DMS153 (cell line): ENCODE data around the gene FOLH1.
"Not testable (repeated sequence)": the region's sequence is repeated elsewhere in the genome, so short reads cannot be mapped to it uniquely, and the experiment has no call there.

Source experiments
- DNase-seq: peaks from one replicate; lab custom pipeline; 2025; lab: John Stamatoyannopoulos, UW

FOLH1 gene

GRCh38 chr11:49208006-49208721, at the start of gene FOLH1:
Gene FOLH1 (minus strand): TSS chr11:49208602. CDS start chr11:49208409, 193 bp downstream.
- no peak for DNase-seq

DNA sequence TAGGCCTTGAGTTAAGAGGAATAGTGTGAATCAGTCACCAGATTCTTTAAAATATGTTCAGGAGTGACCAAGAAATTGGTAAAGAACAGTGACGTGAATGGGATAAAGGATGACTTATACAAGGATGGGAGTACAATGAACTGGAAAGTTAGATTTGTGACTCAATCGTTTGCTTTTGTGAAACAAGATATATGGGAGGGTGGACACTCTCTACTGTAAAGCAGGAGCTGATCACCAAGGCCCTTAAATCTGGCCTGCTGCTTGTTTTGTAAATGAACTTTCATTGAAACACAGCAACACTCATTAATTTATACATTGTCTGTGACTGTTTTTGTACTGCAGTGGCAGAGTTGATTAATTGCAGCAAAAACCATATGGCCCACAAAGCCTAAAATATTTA, 46.7 kb upstream of the FOLH1 start:
- not testable (repeated sequence) for DNase-seq

DNA sequence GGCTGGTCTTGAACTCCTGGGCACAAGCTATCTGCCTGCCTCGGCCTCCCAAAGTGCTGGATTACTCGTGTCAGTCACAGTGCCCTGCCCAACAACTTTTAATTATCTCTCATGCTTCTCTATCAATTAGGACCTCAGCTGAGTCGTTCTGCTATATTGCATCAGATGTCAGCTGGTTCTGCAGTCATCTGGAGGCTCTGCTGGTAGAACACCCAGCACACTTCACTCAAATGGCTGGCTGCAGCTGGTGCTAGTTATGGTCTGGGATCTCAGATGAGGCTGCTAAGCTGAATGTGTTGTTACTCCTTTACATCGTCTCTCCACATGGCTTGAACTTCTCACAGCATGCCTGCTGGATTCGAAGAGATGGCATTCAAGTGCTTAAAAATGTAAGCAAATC, 42.8 kb upstream of the FOLH1 start:
- DNase-seq, result not testable (repeated sequence)

DNA sequence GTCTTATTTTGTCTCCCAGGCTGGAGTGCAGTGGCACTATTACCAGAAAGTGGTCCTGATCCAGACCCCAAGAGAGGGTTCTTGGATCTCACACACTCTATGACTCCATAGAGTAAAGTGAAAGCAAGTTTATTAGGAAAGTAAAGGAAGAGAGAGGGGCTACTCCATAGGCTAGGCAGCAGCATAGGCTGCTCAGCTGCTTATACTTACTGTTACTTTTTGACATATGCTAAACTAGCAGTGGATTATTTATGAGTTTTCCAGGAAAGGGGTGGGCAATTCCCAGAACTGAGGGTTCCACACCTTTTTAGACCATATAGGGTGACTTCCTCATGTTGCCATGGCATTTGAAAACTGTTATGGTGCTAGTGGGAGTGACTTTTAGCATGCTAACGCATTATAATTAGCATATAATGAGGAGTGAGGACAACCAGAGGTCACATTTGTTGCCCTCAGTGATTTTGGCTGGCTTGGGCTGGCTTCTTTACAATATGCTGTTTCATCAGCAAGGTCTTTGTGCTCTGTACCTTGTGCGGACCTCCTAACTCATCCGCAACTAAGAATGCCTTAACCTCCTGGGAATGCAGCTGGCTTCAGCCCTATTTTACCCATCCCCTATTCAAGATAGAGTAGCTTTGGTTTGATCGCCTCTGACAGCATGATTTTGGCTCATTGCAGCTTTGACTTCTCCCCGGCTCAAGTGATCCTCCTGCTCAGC, 42.2 kb upstream of the FOLH1 start:
- not testable (repeated sequence) for DNase-seq

DNA sequence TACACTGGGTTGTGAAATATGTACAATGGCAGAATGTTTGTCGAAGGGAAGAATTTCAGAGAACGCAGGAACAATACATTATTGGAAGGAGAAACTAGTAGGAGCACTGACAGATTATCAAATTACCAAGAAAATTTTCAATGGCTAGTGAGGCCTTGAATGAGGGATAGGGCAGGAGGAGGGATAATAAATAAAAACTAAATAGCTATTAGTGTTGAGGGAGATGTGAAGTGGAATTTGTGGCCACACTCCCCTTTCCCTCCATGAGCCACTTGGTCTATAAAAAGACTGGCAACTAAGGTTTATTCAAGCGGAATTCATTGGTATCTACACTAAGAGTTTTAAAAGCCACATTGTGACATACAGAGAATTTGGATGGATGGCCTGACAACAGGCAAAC, 41.0 kb upstream of the FOLH1 start:
- not testable (repeated sequence) for DNase-seq

DNA sequence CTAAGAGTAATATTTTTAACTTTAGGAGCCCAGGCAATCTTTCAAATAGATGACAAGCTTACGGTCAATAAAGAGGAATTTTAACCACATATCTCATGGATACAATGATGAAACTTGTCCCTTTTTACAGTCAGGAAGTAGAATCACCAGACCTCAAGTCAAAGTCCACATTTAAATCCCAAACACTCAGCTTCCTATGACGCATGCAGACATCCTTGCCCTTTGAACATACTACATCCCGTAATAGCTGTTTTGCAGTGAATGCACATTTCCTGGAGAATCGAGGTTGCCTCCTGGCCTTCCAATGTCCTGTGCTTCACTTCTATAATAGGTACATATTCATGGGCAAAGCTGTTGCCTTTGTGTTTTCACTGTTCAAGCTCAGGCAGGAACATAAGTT, 25.3 kb upstream of the FOLH1 start:
- not testable (repeated sequence) for DNase-seq

DNA sequence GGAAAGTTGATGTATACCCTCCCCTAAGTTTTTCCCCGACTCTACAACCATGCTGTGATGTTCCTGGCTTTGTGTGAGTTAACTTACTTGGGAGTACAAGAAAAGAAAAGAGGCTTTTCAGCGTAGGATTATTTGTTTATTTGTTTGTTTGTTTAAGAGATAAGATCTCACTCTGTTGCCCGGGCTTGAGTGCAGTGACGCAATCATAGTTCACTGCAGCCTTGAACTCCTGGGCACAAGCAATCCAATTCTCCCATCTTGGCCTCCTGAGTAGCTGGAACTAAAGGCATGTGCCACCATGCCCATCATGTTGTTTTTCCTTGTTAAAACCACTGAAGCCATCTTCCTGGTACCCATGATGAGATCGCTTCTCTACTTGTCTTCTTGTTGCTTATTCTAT, 24.6 kb upstream of the FOLH1 start:
- DNase-seq, result not testable (repeated sequence)

DNA sequence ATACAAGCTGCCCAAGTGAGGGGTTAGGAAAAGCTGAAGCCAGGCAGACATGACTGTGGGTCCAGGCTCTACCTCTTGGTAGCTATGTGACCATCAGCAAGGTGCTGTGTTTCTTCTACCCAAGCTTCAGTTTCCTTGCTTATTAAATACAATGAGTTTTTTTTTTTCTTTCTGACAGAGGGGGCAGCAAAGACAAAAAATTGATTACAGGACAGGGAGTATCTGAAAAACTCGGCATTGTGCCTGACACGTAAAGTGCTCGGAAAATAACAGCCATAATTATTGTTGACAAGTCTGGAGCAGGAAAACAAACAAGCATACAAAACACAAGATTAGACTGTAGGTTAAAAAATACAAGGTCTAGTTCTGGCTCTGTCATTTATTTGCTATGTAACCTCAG, 23.3 kb upstream of the FOLH1 start:
- DNase-seq, result not testable (repeated sequence)

- DNase-seq, result not testable (repeated sequence)
Measured at GRCh38 chr11:49230534-49230933, 22.1 kb upstream of the FOLH1 start.

- DNase-seq, result not testable (repeated sequence)
Measured at GRCh38 chr11:49230001-49230400, 21.6 kb upstream of the FOLH1 start.

DNA sequence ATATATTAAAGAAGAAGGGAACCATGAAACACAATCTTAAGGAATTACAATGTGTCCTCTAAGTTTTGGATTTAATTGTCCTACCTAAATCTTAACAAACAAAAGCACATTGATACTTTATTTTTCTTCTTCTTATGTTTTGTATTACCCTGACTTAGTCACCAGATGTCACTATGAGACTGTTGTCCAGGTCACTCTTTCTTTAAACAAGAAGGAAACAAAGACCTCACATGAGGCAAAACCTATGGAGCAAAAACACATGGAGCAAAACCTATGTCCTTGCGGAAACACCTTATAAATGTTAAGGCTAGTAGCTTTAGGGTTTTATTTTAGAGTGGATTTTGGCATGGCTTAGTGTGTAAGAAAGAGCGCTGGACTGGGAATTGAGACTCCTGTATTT, 20.7 kb upstream of the FOLH1 start:
- DNase-seq, result not testable (repeated sequence)

DNA sequence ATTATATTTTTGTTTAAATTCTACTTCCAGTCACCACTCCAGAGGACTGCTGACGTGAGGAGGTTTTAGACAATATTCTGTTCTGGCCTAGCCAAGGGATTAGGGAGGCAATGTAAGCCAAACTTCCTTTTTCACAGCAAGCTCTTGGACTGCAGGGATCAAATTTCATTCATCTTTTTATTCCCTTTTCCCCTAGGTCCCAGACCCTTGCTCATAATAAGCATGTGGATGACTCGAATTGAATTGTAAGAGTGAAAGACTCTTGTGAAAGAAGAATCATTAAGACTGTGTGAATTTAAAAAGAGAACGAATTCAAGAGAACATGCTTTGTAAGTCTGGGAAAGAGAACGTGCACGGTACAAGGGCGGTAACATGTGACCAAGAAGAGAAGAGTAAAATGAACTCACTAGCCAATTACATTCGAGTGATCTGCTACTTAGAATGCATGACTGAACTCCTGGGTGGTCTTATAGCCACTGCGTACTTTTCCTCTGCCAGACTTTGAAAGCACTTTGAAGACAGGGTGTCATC, 16.9 kb upstream of the FOLH1 start:
- DNase-seq, result not testable (repeated sequence)

DNA sequence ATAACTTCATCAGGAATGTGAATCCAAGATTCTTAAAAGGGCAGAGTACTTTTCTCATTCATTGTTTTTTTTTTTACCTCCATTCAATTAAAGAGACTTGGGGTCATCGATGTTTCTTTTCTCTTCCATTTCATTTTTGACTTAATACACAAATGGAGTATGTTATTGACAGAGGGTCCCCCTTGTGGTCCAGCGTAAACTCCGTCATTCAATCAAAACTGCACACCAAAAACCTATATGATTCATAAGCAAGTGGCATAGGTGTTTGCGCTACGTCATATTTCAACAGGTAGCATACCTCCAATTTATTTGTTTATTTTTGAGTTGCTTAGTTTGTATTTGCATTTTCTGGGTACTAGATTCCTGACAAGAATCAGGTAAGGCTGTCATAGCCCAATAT, 12.7 kb upstream of the FOLH1 start:
- no peak for DNase-seq

DNA sequence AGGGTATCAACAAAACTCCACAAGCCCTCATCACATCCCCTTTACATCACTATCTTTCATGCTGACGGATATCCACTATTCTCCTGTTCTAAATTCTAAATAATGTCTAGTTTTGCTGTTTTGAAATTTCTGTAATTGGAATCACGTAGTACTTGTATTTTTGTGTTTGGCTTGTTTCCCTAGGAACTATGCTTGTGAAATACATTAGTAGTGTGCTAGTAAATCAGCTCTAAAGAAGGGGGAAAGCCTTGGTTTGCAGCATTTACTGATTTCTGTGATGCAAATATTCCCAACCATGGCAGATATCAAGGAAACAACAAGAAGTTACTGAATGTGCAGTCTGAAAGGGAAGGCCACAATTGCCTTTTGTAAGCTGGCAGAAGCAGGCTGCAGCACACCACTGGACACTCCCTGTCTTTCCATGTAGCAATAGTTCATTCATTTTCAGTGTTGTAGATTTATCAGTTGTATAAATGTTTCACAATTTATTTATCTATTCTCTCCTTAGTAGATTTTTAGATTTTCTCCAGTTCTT, 4.7 kb upstream of the FOLH1 start:
- DNase-seq, result no peak

GRCh38 chr11:49206999-49207398, 1.4 kb downstream of the FOLH1 start:
- not testable (repeated sequence) for DNase-seq

GRCh38 chr11:49202287-49202976, 6.0 kb downstream of the FOLH1 start:
- DNase-seq, result no peak

DNA sequence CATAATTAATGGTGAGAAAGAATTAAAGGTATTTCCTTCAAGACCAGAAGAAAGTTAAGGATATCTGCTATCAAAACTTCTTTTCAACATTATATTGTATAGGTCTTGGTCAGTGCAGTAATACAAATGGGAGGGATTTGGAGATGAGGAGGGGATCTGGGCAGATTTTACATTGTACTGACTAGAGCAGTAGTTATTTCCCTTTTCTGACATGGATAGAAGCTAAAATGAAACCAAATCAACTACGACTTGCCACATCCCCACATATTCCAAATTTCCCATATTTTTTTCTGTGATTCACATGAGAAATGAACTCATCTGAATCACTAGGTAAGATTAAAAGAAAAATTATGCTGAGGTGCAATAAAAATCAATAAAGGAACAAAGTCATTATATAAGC, 11.6 kb downstream of the FOLH1 start:
- not testable (repeated sequence) for DNase-seq

DNA sequence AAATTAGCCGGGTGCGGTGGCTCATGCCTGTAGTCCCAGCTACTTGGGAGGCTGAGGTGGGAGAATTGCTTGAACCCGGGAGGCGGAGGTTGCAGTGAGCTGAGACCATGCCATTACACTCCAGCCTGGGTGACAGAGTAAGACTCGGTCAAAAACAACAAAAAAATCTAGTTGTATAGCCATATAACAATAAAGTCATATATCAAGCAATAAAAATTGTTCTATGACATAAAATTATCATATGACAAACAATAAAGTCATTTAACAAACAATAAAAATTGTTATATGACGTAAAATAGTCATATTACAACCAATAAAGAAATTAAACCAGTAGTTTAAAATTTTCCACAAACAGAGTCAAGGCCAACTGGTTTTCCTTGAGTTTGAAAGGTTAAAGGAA, 12.4 kb downstream of the FOLH1 start:
- not testable (repeated sequence) for DNase-seq

DNA sequence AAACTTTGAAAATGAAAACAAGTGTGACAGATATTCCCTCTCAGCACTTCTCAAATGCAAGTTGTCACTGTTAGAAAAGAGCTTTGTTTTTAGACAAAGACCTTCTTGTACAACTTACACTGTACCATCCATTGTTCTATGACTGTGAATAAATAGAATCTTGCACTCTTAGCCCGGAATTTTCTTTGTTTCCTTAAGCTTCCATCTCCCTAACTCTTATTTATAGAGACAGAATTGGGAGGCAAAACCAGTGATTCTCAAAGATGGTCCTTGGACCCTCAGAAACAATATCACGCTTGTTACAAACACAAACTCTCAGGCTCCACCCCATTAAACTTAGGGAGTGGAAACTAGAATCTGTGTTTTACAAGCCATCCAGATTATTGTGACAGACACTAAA, 18.1 kb downstream of the FOLH1 start:
- DNase-seq, result not testable (repeated sequence)

DNA sequence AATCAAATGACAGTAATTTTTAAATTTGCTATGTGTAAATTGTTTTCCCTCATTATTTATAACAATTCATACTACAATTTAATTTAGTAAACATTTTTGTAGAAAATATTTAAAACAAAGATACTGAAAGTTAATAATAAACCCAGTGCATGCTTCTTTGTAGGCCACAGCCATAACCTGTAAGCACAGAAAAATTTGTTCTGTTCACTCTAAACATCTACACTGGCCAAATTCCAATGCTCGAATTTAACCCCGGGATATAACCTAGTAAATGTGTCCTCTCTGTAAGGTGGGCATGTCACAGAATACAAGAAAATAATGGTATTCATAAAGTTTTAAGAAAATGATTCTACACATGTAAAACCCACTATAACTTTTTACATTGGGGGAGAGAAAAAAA, 22.2 kb downstream of the FOLH1 start:
- DNase-seq, result not testable (repeated sequence)

GRCh38 chr11:49185597-49185996, 22.8 kb downstream of the FOLH1 start:
- not testable (repeated sequence) for DNase-seq

DNA sequence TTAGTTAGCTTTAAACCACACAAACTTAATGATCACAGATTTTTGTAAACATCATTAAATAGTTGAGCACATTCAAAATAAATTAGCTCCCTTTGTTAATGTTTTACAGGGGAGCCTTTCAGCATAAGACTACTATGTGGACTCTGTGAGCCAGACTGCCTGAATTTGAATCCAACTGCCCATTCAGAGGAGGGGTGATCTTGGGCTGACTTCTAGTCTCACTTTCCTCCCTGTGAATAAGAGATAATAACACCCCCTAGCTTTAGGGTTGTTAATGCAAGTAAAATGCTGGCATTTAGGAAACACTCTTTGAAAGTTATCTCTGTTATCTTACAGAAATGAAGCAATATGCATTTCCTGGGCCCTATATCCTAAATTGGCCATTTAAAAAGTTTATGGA, 23.6 kb downstream of the FOLH1 start:
- not testable (repeated sequence) for DNase-seq
